H1 (cell line): Measurements from ENCODE around the gene SLX4. TPM values are rescaled to one million over a fixed set of nuclear protein-coding genes. Genes with fewer than 3 reads are reported as not detected.

Experiments used
- ASH2L ChIP-seq: fragments of 200-600, 300-600 bp; sonication (generic); IDR thresholded peaks from one replicate; pipeline ENCODE4 v1.7.1; 2017; ENCODE audit warnings: low read length
- GABPA ChIP-seq: IDR thresholded peaks from 2 replicates; pipeline ENCODE4 v1.6.1; 2011; ENCODE audit warnings: mild to moderate bottlenecking, low read length, moderate library complexity, borderline replicate concordance; ENCODE audit not compliant: insufficient read depth
- RXRA ChIP-seq: IDR thresholded peaks from 2 replicates; pipeline ENCODE4 v1.6.1; 2011; ENCODE audit warnings: low read depth, mild to moderate bottlenecking, low read length, moderate library complexity; ENCODE audit not compliant: insufficient read depth
- SP4 ChIP-seq: IDR thresholded peaks from 2 replicates; pipeline ENCODE4 v1.6.1; 2012; ENCODE audit warnings: low read length, inconsistent platforms
- polyA plus RNA-seq, 7 experiments: library from polyadenylated mRNA; depleted of rRNA in 3 of 7; stranded (reverse) in 5 of 7; unstranded in 2 of 7; fragments of >200 nt in 5 of 7; fragments of 200-250 nt in 2 of 7; gene quantifications; 1 replicate in 5 of 7; 2 replicates in 1 of 7; 4 replicates in 1 of 7; pipeline versions ENCODE4 v1.2.1 to v1.2.3, GENCODE V29; 2011 to 2013; ENCODE audit warnings: missing spikeins in 2 of 7, mixed read lengths in 2 of 7
- total RNA-seq: library from RNA; stranded (reverse); fragmentation: NEBNext Ultra II Directional; extraction: Animal tissue kit (Norgen Biotek cat#: 25700); gene quantifications from 2 replicates; pipeline ENCODE4 v1.2.1, GENCODE V29; 2021
- TF ChIP-seq, protein P1 (sequence below): IDR thresholded peaks from 2 replicates; pipeline ENCODE4 v1.6.1; 2011; ENCODE audit warnings: low read length, improper control_type of control experiment

The SLX4 gene
- total and polyA plus RNA-seq, 2 of the 8 experiments (the other 6 are each of a cell fraction or from before 2014, with no cell fraction given): 4.4 to 11.4 TPM

DNA sequence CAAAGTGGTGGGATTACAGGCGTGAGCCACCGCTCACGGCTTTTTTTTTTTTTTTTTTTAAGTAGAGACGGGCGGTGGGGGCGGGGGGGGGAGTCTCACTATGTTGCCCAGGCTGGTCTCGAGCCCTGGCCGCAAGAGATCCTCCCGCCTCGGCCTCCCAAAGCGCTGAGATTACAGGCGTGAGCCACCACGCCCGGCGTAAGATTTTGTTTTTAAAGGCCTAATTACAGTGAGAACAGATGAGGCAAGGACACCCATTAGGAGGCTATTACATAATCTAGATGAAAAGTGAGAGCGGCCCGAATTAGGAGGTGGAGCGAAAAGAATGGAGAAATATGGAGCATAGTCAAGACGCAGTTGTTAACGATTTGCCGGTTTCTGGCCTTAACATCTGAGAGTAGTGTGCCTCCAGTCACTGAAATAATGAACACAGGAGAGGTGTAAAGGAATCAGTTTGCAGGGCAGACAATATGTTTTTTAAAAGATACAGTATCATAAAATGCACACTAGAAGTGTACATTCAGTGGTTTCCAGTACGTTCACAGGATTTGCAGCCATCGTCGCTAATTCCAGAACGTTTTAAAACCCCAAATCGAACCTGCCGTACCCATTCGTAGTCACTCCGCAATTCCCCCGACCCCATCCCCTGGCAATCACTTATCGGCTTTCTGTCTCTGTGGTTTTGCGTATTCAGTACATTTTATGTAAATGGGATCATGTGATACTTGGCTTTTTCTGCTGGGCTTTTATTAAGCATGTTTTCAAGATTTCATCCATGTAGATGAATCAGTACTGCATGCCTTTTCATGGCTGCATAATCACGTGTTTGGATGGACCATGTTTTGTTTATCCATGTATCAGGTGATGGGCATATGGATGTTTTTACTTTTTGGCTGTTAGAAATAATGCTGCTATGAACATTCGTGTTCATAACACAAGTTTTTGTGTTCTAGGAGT, 1.4 kb upstream of the SLX4 start (continued):
- no peak for TF ChIP-seq SP4
- no peak for TF ChIP-seq ASH2L
- no peak for TF ChIP-seq GABPA
- TF ChIP-seq, protein P1, sequence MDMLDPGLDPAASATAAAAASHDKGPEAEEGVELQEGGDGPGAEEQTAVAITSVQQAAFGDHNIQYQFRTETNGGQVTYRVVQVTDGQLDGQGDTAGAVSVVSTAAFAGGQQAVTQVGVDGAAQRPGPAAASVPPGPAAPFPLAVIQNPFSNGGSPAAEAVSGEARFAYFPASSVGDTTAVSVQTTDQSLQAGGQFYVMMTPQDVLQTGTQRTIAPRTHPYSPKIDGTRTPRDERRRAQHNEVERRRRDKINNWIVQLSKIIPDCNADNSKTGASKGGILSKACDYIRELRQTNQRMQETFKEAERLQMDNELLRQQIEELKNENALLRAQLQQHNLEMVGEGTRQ: no peak
- TF ChIP-seq RXRA: no peak
